Colon (tissue), 2 donors: ENCODE results near the gene RPUSD1.
"Not testable (repeated sequence)": the region's sequence is repeated elsewhere in the genome, so short reads cannot be mapped to it uniquely, and the experiment has no call there.

Experiments used
- FAIRE-seq: peaks from 2 replicates; lab custom pipeline; 2012; peaks lifted over from hg19 to GRCh38; lab: Jason Lieb, UNC
- donor health status: control.
- donor health status: control.

RPUSD1 gene

GRCh38 chr16:787978-788398 lies at the start of gene RPUSD1:
Gene RPUSD1 (minus strand): TSS chr16:788381. CDS start chr16:787737, 644 bp downstream.
- FAIRE-seq: no peak

GRCh38 chr16:836822-837221 lies 48.6 kb upstream of the RPUSD1 start:
- FAIRE-seq: not testable (repeated sequence)

- FAIRE-seq: no peak
These were observed 48.0 kb upstream of the RPUSD1 start for GRCh38 chr16:836221-836620.

DNA sequence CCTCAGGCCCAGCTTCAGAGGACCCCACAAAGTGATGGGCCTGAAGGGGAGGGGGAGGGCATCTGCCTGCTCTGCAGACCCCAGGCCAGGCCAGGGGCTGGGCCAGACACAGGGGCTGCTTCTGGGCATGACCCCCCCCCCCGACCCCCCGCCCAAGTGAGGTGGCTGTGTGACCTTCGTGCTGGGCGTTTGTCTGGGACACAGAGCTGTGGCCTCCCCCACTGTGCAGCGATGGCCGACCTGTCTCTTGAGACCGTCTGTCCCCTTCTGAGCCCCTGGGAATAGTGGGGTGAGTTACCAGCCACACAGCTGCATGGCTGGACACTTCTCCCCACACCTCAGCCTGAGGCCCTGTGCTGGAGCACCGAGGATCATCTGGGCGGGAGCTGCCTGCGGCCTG lies 47.2 kb upstream of the RPUSD1 start:
- FAIRE-seq: no peak

- no peak for FAIRE-seq
These were observed 45.2 kb upstream of the RPUSD1 start for GRCh38 chr16:833411-833810.

- FAIRE-seq: no peak
These were observed 44.6 kb upstream of the RPUSD1 start for GRCh38 chr16:832652-833336.

GRCh38 chr16:831571-832413 lies 43.6 kb upstream of the RPUSD1 start:
- no peak for FAIRE-seq

- no peak for FAIRE-seq
These were observed 42.8 kb upstream of the RPUSD1 start for GRCh38 chr16:830871-831570.

- no peak for FAIRE-seq
These were observed 42.1 kb upstream of the RPUSD1 start for GRCh38 chr16:830107-830870.

GRCh38 chr16:828891-829290 lies 40.7 kb upstream of the RPUSD1 start:
- FAIRE-seq: no peak

- FAIRE-seq: no peak
These were observed 39.3 kb upstream of the RPUSD1 start for GRCh38 chr16:827513-827912.

DNA sequence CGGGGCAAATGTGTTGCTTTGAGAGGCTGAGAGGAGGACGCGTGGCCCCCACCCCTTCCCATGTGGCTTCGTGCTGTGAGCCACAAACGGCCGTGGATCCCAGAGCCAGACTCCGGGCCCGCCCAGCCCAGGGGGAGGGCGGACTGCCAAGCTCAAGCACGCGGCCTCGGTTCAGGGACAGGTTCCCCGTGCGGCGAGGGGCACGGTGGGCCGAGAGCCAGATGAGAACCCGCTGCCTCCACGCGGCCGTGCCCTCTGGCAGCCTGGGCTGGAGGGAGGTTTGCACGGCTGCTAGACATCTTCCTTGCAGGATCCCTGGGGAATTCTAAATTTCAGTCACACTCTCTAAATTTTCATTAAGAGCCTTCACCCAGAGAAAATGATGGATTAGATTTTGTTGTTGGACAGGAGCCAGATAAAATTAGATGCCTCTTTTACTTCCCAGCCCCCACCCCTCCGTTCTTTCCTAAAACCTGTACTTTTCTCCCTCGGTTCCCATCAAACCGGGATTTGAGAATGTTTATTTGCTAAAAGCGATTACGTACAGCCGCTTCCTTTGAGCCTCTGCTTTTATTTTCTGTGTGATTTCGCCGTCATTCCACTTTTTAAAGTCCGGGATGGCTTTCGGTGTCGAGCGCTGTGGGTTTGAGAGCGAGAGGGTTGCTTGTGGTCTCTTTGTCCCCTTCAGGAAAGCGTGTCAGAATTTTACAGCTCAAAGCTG lies 37.3 kb upstream of the RPUSD1 start:
- no peak for FAIRE-seq

GRCh38 chr16:824601-825000 lies 36.4 kb upstream of the RPUSD1 start:
- FAIRE-seq: no peak

DNA sequence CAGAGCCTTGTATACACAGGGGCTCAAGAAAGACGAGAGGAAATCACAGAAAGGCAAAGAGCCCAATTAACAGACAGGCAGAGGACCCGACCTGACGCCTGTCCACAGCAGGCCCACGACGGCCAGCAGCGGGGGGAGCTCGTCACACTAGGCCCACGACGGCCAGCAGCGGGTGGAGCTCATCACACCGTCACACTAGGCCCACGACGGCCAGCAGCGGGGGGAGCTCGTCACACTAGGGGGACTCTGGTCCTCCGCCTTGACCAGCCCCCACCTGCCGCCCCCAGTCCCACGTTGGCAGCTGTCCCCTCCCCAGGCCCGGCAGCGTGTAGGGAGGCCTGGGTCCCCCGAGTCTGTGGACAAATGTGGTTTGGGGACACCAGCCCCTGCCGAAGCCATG lies 36.0 kb upstream of the RPUSD1 start:
- FAIRE-seq: no peak

- FAIRE-seq: no peak
These were observed 34.7 kb upstream of the RPUSD1 start for GRCh38 chr16:822909-823297.

DNA sequence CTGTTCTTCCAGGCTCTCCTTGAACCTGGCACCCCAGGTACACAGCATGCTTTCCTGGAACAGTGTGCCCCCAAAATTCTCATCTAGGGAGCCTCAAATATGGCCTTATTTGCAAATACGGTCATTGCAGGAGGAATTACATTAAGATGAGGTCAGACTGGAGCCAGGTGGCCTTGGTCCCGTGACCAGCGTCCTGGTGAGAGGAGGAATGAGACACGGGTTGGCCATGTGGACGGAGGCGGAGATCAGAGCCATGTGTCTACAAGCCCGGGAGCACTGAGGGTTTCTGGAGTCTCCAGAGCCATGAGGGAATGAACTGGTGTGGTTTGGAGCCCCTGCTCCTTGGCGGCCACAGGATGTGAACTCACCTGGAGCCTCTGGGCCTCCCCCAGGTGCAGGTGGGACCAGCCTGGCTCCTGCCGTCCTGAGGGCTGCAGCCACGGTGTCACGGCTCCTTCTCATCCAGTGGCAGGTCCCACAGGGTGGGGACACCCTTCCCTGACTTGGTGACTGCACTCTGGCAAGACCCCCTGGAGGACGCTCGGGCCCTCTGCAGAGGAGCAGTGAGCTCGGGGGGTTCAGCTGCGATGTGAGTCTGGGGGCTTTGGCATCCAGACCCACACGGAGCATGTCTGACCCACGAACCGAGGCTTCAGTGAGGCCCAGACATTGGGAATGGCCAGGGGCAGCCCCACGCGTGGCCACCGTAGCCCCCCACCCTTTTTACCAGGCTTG lies 34.2 kb upstream of the RPUSD1 start:
- no peak for FAIRE-seq

DNA sequence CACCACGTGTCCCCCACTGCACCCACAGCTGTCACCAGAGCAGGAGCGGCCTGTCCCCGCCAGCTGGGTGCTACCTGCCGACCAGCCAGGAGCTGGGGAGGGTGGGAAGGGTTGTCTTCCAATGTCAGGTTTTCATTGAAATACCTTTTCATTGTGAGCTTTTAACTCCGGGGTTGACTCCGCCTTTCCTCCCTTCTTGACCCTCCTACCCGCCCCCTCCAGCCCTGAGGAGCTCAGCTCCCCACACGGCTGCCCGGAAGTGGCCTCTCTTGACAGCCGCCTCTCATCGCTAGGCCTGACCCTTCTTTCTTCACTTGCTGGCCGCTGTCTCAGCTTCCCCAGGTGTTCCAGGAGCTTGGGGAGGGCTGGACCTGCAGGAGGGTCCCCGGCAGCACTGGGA lies 33.6 kb upstream of the RPUSD1 start:
- no peak for FAIRE-seq

DNA sequence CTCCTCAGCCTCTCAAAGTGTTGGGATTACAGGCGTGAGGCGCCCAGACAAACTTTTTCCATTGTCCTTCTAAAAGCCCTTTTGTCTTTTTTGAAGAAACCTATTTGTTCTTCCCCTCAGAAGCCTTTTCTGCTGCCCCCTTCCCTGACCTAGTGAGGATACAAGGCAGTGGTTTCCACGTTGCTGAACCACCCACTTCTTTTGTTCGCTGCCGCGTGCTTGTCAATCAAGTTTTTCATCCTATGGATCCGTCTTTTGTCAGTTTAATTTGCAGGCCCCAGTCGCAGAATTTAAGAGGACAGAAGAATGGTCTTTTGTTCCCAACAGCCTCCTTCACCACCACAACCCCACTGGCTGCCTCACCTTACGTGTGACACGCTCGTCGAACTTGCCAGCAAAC lies 32.6 kb upstream of the RPUSD1 start:
- FAIRE-seq: no peak

GRCh38 chr16:820044-820408 lies 31.8 kb upstream of the RPUSD1 start:
- not testable (repeated sequence) for FAIRE-seq

GRCh38 chr16:819336-820043 lies 31.3 kb upstream of the RPUSD1 start:
- no peak for FAIRE-seq
